Measurements from ENCODE around the gene SEMA5A. TPM values are rescaled to one million over a fixed set of nuclear protein-coding genes. Genes with fewer than 3 reads are reported as not detected.

Gene SEMA5A
- total RNA-seq, 1 experiment from 2014 or later = 15.9 TPM

DNA sequence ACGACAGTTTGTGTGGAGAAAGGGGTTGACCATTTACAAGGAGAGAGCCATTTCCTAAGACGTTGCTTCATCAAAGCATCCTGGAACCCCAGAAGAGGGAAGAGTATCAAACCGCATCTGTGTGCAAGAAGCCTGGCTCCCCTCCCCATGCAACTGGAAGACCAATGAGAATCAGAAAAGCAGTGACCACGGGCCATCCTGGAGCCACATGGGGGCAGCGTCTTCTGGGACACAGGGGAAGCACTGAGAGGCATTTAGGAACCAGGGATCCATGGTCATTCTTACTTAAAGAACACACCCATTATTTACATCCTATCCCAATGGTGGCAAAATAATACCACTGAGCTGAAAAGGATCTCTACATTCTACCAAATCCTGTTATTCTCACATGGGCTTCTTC is 29.3 kb downstream of the SEMA5A start:
- Histone ChIP-seq H3K27ac (no peak overlapping the region), H3K4me3 (no peak overlapping the region), H3K4me1 (replicated peaks) (no peaks in the 10 kb centered on the region), H3K27me3 (replicated peaks) (no peaks in the 10 kb centered on the region), H3K36me3 (no peaks in the 10 kb centered on the region), H3K9me3 (replicated peaks) (no peaks in the 10 kb centered on the region)
- peak in 1 of 2 experiments; percentile 41 for DNase-seq (ENCODE audit: low read depth in 1 of 2, low spot score in 2 of 2)

DNA sequence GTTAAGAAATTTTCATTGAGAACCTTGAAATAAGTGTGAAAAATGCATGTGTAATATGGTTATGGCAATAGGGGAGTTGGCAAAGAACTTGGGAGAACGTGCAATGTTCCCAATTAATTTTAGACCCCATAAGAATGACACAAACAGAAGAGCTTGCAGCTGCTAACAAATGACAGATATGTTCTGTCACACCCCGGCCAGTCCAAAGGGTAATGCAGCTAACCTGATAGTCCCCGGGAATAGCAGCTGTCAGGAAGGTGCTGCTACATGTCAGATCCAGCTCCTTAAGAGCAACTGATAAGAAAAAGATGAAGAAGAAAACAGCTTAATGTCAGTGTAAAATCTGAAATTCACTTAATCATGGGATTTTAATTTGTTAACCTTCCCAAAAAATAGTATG is 30.4 kb downstream of the SEMA5A start:
- H3K4me1 ChIP-seq (replicated peaks) = no peaks in the 10 kb centered on the region

DNA sequence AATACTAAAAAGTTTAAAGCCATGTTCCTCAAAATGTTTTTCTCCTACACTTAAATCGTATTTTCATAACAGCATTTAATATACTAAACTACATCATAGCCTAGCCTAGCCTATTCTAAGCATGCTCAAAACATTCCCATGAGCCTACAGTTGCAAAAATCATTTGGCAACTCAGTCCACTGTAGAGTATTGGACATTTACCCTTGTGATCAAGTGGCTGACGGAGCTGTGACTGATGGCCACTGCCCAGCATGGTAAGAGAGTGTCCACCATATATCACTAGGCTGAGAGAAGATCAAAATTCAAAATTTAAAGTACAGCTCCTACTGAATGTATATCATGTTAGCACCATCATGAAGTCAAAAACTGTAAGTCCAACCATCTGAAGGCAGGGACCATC is 30.9 kb downstream of the SEMA5A start:
- DNase-seq (ENCODE audit: low read depth in 1 of 2, low spot score in 2 of 2) = no peak
- no peaks in the 10 kb centered on the region for H3K4me1 ChIP-seq (replicated peaks)
- H3K9me3 ChIP-seq (replicated peaks) = no peaks in the 10 kb centered on the region
- no peak overlapping the region for H3K27ac ChIP-seq
- H3K27me3 ChIP-seq (replicated peaks) = no peaks in the 10 kb centered on the region
- no peak overlapping the region for H3K4me3 ChIP-seq
- no peaks in the 10 kb centered on the region for H3K36me3 ChIP-seq

More for the DNA sequence above, 30.4 kb downstream of the SEMA5A start:
- Histone ChIP-seq H3K27me3 (replicated peaks) (no peaks in the 10 kb centered on the region), H3K4me3 (no peak overlapping the region), H3K36me3 (no peaks in the 10 kb centered on the region), H3K9me3 (replicated peaks) (no peaks in the 10 kb centered on the region), H3K27ac (no peak overlapping the region)
- no peak for DNase-seq (ENCODE audit: low read depth in 1 of 2, low spot score in 2 of 2)

DNA sequence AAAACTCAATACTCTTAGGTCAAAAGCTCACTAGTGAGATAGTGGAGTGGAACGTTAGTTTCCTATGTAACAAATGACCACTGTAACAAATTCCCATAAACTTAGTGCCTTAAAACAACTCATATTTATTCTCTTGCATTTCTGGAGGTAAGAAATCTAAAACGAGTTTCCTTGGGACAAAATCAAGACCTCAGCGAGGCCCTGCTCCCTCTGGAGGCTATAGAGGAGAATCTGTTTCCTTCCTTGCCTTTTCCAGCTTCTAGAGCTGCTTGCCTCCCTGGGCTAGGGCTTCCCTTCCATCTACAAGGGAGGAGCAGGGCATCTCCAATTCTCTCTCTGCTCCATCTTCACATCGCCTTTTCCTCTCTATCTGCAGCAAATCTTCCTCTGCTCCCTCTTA is 32.0 kb downstream of the SEMA5A start:
- Histone ChIP-seq H3K27ac (no peak overlapping the region), H3K36me3 (no peaks in the 10 kb centered on the region), H3K27me3 (replicated peaks) (no peaks in the 10 kb centered on the region), H3K9me3 (replicated peaks) (no peaks in the 10 kb centered on the region), H3K4me1 (replicated peaks) (no peaks in the 10 kb centered on the region), H3K4me3 (no peak overlapping the region)
- peak in 1 of 2 experiments; percentile 28 for DNase-seq (ENCODE audit: low read depth in 1 of 2, low spot score in 2 of 2)

DNA sequence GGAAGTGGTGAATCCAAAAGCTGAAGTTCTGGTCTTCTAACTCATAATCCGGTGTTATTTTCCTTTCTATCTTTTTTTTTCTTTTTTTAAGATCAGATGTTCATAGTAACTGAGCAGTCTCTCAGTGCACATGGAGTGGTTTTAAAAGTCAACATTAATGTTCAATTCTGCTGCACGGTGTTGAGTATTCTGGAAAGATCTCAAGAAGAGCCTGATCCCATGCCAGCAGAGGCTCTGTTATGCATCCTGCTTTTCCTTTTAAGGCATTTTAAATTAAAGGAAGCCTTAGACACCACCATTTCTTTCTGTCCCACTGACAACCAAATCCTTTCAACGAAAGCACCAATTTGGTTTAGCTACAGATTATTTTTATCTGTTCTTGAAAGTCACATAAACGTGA is 33.4 kb downstream of the SEMA5A start:
- no peak overlapping the region for H3K27ac ChIP-seq
- no peak for DNase-seq (ENCODE audit: low read depth in 1 of 2, low spot score in 2 of 2)
- H3K4me1 ChIP-seq (replicated peaks) = no peaks in the 10 kb centered on the region

DNA sequence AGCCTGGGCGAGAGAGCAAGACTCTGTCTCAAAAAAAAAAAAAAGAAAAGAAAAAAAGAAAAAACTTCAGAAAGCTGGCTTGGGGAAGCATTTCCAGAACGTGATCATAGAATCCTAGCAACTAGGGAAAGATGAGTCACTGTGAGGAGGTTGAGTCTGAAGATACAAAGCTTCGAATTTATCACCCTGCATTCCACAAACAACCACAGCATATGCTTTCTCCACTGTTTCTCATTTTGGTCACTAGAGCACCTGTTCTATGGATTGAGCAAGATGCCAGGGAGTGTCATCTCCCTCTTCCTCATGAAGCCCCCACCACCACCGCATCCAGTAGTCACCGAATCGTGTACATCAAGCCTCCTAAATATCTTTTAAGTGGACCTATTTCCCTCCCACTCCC is 37.9 kb downstream of the SEMA5A start:
- no peak for DNase-seq (ENCODE audit: low read depth in 1 of 2, low spot score in 2 of 2)
- no peaks in the 10 kb centered on the region for H3K27me3 ChIP-seq (replicated peaks)
- no peaks in the 10 kb centered on the region for H3K4me1 ChIP-seq (replicated peaks)
- no peaks in the 10 kb centered on the region for H3K36me3 ChIP-seq
- H3K9me3 ChIP-seq (replicated peaks) = no peaks in the 10 kb centered on the region
- H3K27ac ChIP-seq = no peak overlapping the region
- H3K4me3 ChIP-seq = no peak overlapping the region

More for the DNA sequence above, 33.4 kb downstream of the SEMA5A start:
- no peaks in the 10 kb centered on the region for H3K36me3 ChIP-seq
- no peak overlapping the region for H3K4me3 ChIP-seq
- H3K9me3 ChIP-seq (replicated peaks) = no peaks in the 10 kb centered on the region
- no peaks in the 10 kb centered on the region for H3K27me3 ChIP-seq (replicated peaks)

DNA sequence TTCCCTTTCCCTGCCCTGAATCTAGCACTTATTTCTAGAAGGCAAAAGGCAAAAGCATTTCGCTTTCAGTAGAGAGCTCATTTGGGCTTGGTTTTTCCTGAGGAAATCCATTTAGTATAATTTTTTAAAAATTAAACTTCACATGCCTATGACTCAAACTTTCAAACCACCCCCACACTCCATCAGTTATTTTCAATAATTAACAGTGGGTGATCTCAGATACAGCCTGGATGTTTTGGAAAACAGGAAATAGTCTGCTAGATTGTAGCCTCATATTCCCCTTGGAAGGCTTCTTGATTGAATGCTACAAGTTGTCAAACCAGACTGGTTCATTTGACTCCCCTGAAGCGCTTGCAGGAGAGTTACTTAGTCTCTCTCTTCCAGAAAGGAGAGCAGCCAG is 40.6 kb downstream of the SEMA5A start:
- no peak overlapping the region for H3K27ac ChIP-seq
- no peak for DNase-seq (ENCODE audit: low read depth in 1 of 2, low spot score in 2 of 2)

DNA sequence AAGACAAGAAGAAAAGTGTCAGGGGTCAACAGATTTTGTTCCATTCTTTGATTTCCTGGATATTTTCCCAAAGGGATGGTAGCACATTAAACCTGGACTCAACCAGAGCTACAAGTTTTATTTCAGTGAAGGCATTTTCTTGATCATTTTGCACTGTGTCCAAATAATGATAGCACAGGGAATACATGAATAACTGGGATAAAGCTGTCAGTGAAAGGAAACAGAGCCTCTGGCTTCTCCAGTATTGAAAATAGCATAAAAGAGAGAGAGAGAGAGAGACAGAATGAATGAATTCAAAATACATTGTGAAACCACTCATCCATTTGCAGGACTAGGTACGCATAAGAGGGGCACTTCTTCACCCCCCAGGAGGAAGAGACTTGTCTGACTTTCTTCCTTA is 43.0 kb downstream of the SEMA5A start:
- H3K9me3 ChIP-seq (replicated peaks) = no peaks in the 10 kb centered on the region
- H3K4me3 ChIP-seq = no peak overlapping the region
- DNase-seq (ENCODE audit: low read depth in 1 of 2, low spot score in 2 of 2) = no peak
- no peaks in the 10 kb centered on the region for H3K4me1 ChIP-seq (replicated peaks)
- no peaks in the 10 kb centered on the region for H3K36me3 ChIP-seq
- H3K27ac ChIP-seq = no peak overlapping the region
- H3K27me3 ChIP-seq (replicated peaks) = no peaks in the 10 kb centered on the region

More for the DNA sequence above, 40.6 kb downstream of the SEMA5A start:
- no peak overlapping the region for H3K4me3 ChIP-seq
- no peaks in the 10 kb centered on the region for H3K4me1 ChIP-seq (replicated peaks)
- no peaks in the 10 kb centered on the region for H3K9me3 ChIP-seq (replicated peaks)
- no peaks in the 10 kb centered on the region for H3K36me3 ChIP-seq
- no peaks in the 10 kb centered on the region for H3K27me3 ChIP-seq (replicated peaks)

DNA sequence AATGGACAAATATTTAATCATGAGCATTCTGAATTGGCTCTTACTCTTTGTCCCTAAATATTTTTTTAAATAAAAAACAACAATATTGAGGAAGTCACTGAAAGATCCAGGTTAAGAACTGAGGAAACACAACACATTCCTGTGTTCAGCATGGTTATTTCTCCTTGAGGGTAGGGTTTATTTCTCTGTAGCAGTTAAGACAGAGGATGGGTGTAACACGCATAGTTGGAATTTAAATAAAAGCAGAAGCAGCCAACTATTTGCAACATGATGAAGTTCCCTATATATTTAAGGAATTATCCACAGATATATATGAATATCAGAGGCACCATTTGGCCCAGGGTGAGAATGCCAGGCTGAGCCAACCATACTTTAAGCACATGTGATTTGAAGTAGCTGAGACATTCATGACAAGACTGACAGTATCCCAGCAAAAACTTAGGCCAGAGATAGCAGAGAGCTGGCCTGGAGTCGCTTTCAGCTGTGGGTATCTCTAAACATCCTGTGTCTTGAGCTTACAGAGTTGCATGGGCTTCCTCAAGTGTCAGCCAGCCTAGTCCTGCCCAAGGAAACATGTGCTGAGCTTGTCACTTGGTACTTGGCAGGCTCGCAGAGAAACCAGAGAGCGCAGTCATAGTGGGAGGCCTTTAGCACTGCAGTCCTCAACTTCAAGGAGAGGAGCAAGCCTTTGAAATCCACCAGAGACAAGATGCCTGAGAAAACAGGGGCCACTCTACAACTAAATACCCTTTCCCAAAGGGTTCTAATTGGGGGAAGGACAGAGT is 43.6 kb downstream of the SEMA5A start:
- H3K27ac ChIP-seq = no peak overlapping the region
- H3K36me3 ChIP-seq = no peaks in the 10 kb centered on the region
- DNase-seq (ENCODE audit: low read depth in 1 of 2, low spot score in 2 of 2) = no peak
- no peaks in the 10 kb centered on the region for H3K27me3 ChIP-seq (replicated peaks)
- H3K4me1 ChIP-seq (replicated peaks) = no peaks in the 10 kb centered on the region
- H3K9me3 ChIP-seq (replicated peaks) = no peaks in the 10 kb centered on the region
- H3K4me3 ChIP-seq = no peak overlapping the region

DNA sequence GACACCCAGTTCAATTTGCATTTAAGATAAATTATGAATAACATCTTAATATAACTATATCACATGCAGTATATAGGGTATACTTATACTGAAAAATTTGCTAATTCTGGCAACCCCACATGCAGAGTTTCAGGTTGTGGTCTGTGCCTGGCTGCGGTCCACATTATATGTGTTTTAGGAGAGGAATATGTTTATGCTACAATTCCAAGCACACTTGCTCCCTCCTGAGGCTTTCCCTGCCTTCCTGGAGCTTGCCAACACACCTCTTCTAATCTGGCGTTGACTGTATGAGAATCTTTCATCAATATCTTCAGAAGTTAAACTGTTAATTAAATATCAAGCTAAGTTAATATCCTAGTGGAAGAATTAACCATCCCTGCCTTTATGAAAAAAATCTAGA is 45.2 kb downstream of the SEMA5A start:
- Histone ChIP-seq H3K27me3 (replicated peaks) (no peaks in the 10 kb centered on the region), H3K36me3 (no peaks in the 10 kb centered on the region), H3K27ac (no peak overlapping the region), H3K4me3 (no peak overlapping the region), H3K4me1 (replicated peaks) (no peaks in the 10 kb centered on the region), H3K9me3 (replicated peaks) (no peaks in the 10 kb centered on the region)
- no peak for DNase-seq (ENCODE audit: low read depth in 1 of 2, low spot score in 2 of 2)

DNA sequence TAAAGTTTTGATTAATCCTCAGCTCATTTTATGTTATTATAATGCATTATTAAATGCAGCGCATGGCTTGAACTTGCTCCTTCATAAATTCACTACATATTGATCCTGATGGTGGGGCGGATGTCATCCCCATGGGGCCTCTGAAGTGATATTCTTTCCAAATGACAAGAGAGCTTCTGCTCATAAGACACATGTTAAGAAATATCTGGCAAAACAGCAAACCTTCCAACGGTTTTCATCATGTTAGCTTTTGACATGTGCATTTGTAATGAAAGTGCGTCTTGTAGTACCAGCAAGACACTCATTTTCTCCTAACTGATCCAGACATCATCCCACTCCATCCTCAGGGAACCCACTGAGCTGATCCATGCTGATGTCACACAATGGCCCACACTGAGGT is 45.7 kb downstream of the SEMA5A start:
- Histone ChIP-seq H3K27me3 (replicated peaks) (no peaks in the 10 kb centered on the region), H3K27ac (no peak overlapping the region), H3K4me1 (replicated peaks) (no peaks in the 10 kb centered on the region), H3K9me3 (replicated peaks) (no peaks in the 10 kb centered on the region), H3K36me3 (no peaks in the 10 kb centered on the region), H3K4me3 (no peak overlapping the region)
- DNase-seq (ENCODE audit: low read depth in 1 of 2, low spot score in 2 of 2) = no peak

DNA sequence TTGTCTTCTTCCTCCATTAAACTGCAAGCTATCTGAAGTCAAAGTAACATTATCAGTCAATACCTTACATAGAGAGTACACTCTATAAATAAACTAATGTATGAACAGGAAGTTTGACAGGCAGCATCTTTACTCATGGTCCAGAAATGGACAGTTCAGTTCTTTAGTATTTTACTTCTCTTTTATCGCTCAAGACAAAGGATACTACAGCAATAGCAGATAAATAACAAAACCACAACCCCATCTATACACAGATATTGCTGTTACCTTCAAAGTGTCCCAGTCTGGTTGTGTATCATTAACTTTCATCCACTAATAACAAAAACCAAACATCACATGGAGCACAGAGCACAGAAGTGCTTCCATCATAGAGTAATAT is 46.4 kb downstream of the SEMA5A start:
- Histone ChIP-seq H3K4me1 (replicated peaks) (no peaks in the 10 kb centered on the region), H3K4me3 (no peak overlapping the region), H3K27ac (no peak overlapping the region), H3K27me3 (replicated peaks) (no peaks in the 10 kb centered on the region), H3K9me3 (replicated peaks) (no peaks in the 10 kb centered on the region), H3K36me3 (no peaks in the 10 kb centered on the region)
- no peak for DNase-seq (ENCODE audit: low read depth in 1 of 2, low spot score in 2 of 2)

DNA sequence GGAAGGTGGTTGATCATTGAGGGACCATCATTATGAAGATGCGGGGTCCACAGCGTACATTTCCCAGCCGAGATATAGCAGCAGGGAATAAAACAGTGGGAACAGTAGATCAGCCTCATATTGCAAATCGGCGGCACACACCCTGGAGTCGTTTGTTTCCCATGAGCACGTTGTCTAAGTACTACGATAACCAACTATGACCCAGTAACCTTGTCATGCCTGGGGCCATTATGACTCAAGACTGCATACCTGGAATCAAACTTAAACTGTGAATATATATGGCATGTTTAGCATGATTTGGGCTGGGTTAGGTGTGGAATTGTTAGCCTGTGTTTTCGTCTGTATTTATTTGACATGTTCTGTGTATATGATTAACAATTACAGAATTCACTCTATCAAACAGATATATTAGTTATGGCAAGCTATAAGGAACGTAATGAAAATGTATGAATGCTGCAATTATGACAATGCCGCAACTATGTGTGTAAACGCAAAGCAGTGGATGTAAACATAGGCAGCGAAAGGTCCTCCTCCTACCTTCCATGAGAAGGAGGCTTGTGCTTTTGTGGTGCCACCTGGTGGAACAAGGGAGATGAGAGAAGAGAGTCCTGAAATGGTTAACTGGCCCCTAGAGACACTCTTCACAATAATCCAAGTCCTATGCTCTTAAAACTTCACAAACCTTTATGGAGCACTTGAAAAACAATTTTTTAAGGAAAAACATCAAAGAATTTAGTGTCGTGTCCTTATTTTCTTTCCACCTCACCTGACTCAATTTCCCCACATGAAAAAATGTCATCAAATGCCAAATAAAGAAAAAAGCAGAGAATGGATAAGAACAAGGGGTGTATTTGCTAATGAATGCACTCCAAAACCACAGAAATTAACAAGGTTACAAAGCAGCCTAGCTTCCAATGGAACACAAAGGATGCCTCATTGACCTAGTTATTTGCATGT is 47.1 kb downstream of the SEMA5A start:
- Histone ChIP-seq H3K27me3 (replicated peaks) (no peaks in the 10 kb centered on the region), H3K9me3 (replicated peaks) (no peaks in the 10 kb centered on the region), H3K27ac (no peak overlapping the region), H3K36me3 (no peaks in the 10 kb centered on the region), H3K4me1 (replicated peaks) (no peaks in the 10 kb centered on the region), H3K4me3 (no peak overlapping the region)
- peak; percentile 52 to 62 for DNase-seq (ENCODE audit: low read depth in 1 of 2, low spot score in 2 of 2)

DNA sequence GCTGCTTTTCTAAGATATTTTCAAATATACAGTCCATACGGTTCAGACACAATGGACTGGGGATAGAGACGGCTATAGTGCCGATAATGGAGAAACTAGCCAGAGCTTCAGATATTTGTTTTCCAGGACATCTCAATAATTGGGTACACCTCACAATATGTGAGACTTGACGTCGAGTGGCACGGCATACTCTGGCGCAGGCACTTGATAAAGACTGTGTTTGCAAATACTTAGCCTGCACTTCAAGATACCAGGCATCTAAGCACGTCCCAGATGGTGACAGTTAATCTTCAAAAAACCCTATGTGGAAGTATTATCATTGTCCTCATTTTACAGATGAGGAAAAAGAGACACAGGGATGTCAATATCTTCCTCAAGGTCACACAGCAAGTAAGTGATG is 48.5 kb downstream of the SEMA5A start:
- H3K27me3 ChIP-seq (replicated peaks) = no peaks in the 10 kb centered on the region
- no peaks in the 10 kb centered on the region for H3K9me3 ChIP-seq (replicated peaks)
- no peaks in the 10 kb centered on the region for H3K36me3 ChIP-seq
- no peaks in the 10 kb centered on the region for H3K4me1 ChIP-seq (replicated peaks)
- no peak for DNase-seq (ENCODE audit: low read depth in 1 of 2, low spot score in 2 of 2)
- H3K27ac ChIP-seq = no peak overlapping the region
- no peak overlapping the region for H3K4me3 ChIP-seq
